Esophagus (tissue), 2 donors: ENCODE measurements around the gene PAK5. TPM values are rescaled to one million over a fixed set of nuclear protein-coding genes. Genes with fewer than 3 reads are reported as not detected.

Experiments
- H3K27ac ChIP-seq, 2 donors: one replicate each; pipeline ENCODE4 v1.5.1; 2013; ENCODE audit warnings: low read depth in 2 of 2, mild to moderate bottlenecking in 2 of 2, inconsistent platforms in 1 of 2, low read length in 1 of 2, moderate library complexity in 1 of 2
- H3K27me3 ChIP-seq, 2 donors: one replicate each; pipeline ENCODE4 v1.6.1; 2013; ENCODE audit warnings: low read length in 2 of 2, control low read depth in 1 of 2, mild to moderate bottlenecking in 1 of 2; ENCODE audit not compliant: insufficient read depth in 2 of 2, control insufficient read depth in 1 of 2
- H3K36me3 ChIP-seq, 2 donors: one replicate each; pipeline ENCODE4 v1.6.1; 2013; ENCODE audit warnings: low read length in 1 of 2; ENCODE audit not compliant: control insufficient read depth in 2 of 2, insufficient read depth in 2 of 2
- H3K4me1 ChIP-seq, 2 donors: one replicate each; pipeline ENCODE4 v1.6.1; 2013; ENCODE audit warnings: low read length in 1 of 2; ENCODE audit not compliant: control insufficient read depth in 2 of 2, insufficient read depth in 2 of 2
- H3K4me3 ChIP-seq, 2 donors: one replicate each; pipeline ENCODE4 v1.5.1; 2013; ENCODE audit warnings: low read length in 2 of 2, mild to moderate bottlenecking in 2 of 2, low read depth in 1 of 2, moderate library complexity in 1 of 2
- H3K9me3 ChIP-seq, 2 donors: one replicate each; pipeline ENCODE4 v1.6.1; 2013; ENCODE audit warnings: mild to moderate bottlenecking in 2 of 2, low read depth in 1 of 2, low read length in 1 of 2, moderate library complexity in 1 of 2; ENCODE audit not compliant: control insufficient read depth in 2 of 2, insufficient read depth in 1 of 2
- WGBS, 2 donors: extraction: QIAGEN DNeasy Blood & Tissue Kit; methylation state at CpG; one replicate each; pipeline ENCODE4 v1.1.7; 2013; 5-methylcytosine and 5-hydroxymethylcytosine counted together
- polyA plus RNA-seq, 2 donors: library from polyadenylated mRNA; stranded (reverse); fragments of 200-250 nt; gene quantifications; one replicate each; pipeline ENCODE4 v1.2.3, GENCODE V29; 2013
- donor health status: healthy with polysubstance abuse.
- donor health status: Bipolar disorder and iron deficiency.

The PAK5 gene
- under 1 TPM; 0.21 to 0.39 TPM for polyA plus RNA-seq

- H3K27me3 ChIP-seq = no peaks in the 10 kb centered on the region
- 2% methylated on average over 57 of the region's 57 CpGs for WGBS, 2 donors
- no peaks in the 10 kb centered on the region for H3K9me3 ChIP-seq
- H3K27ac ChIP-seq = no peak within 1 kb of the TSS
- peak within 1 kb of the TSS; percentile 47 to 48 for H3K4me3 ChIP-seq
- H3K36me3 ChIP-seq = no peaks in the 10 kb centered on the region
- peaks cover 8 to 9% of the 10 kb centered on the region in 2 donors for H3K4me1 ChIP-seq
Measured at GRCh38 chr20:9838378-9839295, at the start of gene PAK5. TSS of gene PAK5 (minus strand) at chr20:9839076. CDS start at chr20:9644328, 194,748 bp downstream.

- Histone ChIP-seq H3K9me3 (no peaks in the 10 kb centered on the region), H3K27me3 (no peaks in the 10 kb centered on the region), H3K4me3 (no peak overlapping the region), H3K36me3 (no peaks in the 10 kb centered on the region), H3K27ac (no peak overlapping the region), H3K4me1 (no peaks in the 10 kb centered on the region)
Measured at GRCh38 chr20:9887706-9888105, 48.8 kb upstream of the PAK5 start.

- 54 to 92% methylated on average over 1 of the region's 1 CpG for whole genome bisulfite sequencing, 2 donors
- H3K4me1 ChIP-seq = no peaks in the 10 kb centered on the region
- no peak overlapping the region for H3K27ac ChIP-seq
- no peaks in the 10 kb centered on the region for H3K9me3 ChIP-seq
- H3K27me3 ChIP-seq = no peaks in the 10 kb centered on the region
- no peak overlapping the region for H3K4me3 ChIP-seq
- H3K36me3 ChIP-seq = no peaks in the 10 kb centered on the region
Measured at GRCh38 chr20:9886227-9886626, 47.4 kb upstream of the PAK5 start.

GRCh38 chr20:9884666-9885065 is 45.8 kb upstream of the PAK5 start:
- Histone ChIP-seq H3K4me1 (no peaks in the 10 kb centered on the region), H3K27me3 (no peaks in the 10 kb centered on the region), H3K4me3 (no peak overlapping the region), H3K36me3 (no peaks in the 10 kb centered on the region), H3K9me3 (no peaks in the 10 kb centered on the region), H3K27ac (no peak overlapping the region)
- WGBS, 2 donors = 39 to 55% methylated on average over 2 of the region's 2 CpGs

- no peaks in the 10 kb centered on the region for H3K27me3 ChIP-seq
- H3K4me3 ChIP-seq = no peak overlapping the region
- WGBS, 2 donors = 49 to 53% methylated on average over 1 of the region's 1 CpG
- H3K4me1 ChIP-seq = no peaks in the 10 kb centered on the region
- no peaks in the 10 kb centered on the region for H3K36me3 ChIP-seq
- no peak overlapping the region for H3K27ac ChIP-seq
- H3K9me3 ChIP-seq = no peaks in the 10 kb centered on the region
Measured at GRCh38 chr20:9884061-9884460, 45.2 kb upstream of the PAK5 start.

- 37 to 47% methylated on average over 3 of the region's 3 CpGs for WGBS, 2 donors
- Histone ChIP-seq H3K4me3 (no peak overlapping the region), H3K27me3 (no peaks in the 10 kb centered on the region), H3K4me1 (no peaks in the 10 kb centered on the region), H3K36me3 (no peaks in the 10 kb centered on the region), H3K9me3 (peaks cover 0 to 4% of the 10 kb centered on the region in 2 donors), H3K27ac (no peak overlapping the region)
Measured at GRCh38 chr20:9877932-9878495, 39.1 kb upstream of the PAK5 start.

GRCh38 chr20:9867196-9867980 is 28.5 kb upstream of the PAK5 start:
- Histone ChIP-seq H3K36me3 (no peaks in the 10 kb centered on the region), H3K27ac (no peak overlapping the region), H3K4me1 (no peaks in the 10 kb centered on the region), H3K27me3 (no peaks in the 10 kb centered on the region), H3K9me3 (no peaks in the 10 kb centered on the region), H3K4me3 (no peak overlapping the region)
- WGBS, 2 donors = 70 to 73% methylated on average over 6 of the region's 6 CpGs

- Histone ChIP-seq H3K9me3 (no peaks in the 10 kb centered on the region), H3K4me1 (no peaks in the 10 kb centered on the region), H3K27ac (peak overlapping the region in 1 of 2 donors; percentile 22), H3K36me3 (no peaks in the 10 kb centered on the region), H3K4me3 (no peak overlapping the region), H3K27me3 (no peaks in the 10 kb centered on the region)
- 84 to 93% methylated on average over 2 of the region's 2 CpGs for WGBS, 2 donors
Measured at GRCh38 chr20:9852566-9852965, 13.7 kb upstream of the PAK5 start.

GRCh38 chr20:9839626-9840025 is 750 bp upstream of the PAK5 start:
- H3K27ac ChIP-seq = no peak overlapping the region
- peaks cover 8 to 9% of the 10 kb centered on the region in 2 donors for H3K4me1 ChIP-seq
- H3K4me3 ChIP-seq = no peak overlapping the region
- no peaks in the 10 kb centered on the region for H3K36me3 ChIP-seq
- no peaks in the 10 kb centered on the region for H3K27me3 ChIP-seq
- H3K9me3 ChIP-seq = no peaks in the 10 kb centered on the region
- WGBS, 2 donors = 47 to 66% methylated on average over 5 of the region's 5 CpGs
